Activated CD8-positive, alpha-beta memory T cell treated with anti-CD3 and anti-CD28 coated beads, Interleukin-2, amount 50 U/mL, for 24 hours (primary cell): ENCODE data around the gene SPATA2.
"Not testable (repeated sequence)": the region's sequence is repeated elsewhere in the genome, so short reads cannot be mapped to it uniquely, and the experiment has no call there.

Experiments used
- DNase-seq: peaks from one replicate; pipeline ENCODE4 v3.0.0-alpha.2; 2020; ENCODE audit errors: extremely low read depth

Gene SPATA2

DNA sequence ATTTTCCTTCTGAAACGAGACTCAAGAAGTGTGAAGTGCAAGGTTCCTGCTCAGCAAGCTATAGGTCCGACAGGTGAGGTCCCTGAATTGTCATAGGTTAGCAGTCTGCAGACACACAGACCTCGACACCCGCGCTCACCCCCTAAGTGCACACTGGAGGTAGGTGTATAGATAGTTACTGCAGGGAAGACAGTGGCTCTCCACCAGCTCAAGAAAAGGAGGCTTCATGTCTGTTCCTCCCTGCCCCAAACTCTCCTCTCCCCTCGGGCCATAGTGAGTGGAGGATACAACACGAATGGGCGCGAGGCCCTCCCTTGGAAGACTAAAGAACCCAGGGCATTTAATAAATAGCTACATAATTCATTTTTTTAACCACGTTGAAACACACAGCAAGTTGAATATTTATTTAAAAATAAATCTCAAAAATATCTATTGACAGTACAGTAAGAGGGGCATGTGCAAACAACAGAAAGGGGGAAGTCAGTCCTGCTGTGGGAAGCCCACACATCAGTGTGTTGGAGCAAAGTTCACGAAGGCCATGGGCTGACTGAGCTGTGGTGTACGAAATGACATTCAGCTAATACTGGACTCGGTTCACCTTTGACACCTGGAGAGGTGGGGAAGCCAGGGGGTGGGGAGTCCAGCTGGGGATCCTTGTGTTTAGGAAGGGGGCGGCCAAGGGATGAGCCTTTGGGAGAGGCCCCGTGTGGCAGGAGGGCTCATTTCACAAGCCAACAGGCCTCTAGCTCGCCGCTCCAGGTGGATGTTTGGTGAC, 10.7 kb downstream of the SPATA2 start:
- DNase-seq, result no peak

DNA sequence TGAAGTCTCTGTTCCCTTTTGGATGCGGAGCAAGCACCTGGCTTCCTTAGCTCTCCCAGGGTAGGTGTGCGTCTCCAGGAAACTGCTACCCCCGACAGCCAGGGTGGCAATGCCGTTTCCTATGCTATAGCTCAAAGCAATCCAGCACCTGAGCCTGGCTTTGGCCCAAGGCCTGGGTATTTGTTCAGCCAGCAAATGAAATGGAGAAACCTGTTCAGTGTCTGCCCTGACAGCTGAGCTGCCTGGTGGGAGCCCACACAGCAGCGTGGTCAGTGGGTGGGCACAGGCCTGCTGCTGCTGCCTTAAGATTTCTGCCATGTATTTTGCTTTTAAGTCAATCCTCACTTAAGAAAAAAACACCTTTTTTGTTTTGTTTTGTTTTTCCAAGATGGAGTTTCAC, 13.7 kb downstream of the SPATA2 start:
- DNase-seq, result no peak

GRCh38 chr20:49899541-49900383, 15.6 kb downstream of the SPATA2 start:
- DNase-seq, result no peak

DNA sequence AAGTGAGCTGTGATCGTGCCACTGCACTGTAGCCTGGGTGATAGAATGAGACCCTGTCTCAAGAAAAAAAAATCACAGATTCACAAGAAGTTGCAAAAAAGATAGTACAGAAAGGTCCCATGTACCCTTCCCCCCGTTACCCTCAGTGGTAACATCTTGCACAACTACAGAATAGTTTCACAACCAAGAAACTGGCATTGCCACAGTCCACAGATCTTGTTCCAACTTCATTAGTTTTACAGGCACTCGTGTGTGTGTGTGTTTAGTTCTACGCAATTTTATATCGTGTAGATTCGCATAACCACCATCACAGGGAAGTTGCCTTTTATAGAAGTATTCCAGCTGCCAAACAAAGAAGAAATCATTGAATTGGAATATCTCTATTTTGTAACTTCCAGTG, 19.1 kb downstream of the SPATA2 start:
- DNase-seq, result no peak

DNA sequence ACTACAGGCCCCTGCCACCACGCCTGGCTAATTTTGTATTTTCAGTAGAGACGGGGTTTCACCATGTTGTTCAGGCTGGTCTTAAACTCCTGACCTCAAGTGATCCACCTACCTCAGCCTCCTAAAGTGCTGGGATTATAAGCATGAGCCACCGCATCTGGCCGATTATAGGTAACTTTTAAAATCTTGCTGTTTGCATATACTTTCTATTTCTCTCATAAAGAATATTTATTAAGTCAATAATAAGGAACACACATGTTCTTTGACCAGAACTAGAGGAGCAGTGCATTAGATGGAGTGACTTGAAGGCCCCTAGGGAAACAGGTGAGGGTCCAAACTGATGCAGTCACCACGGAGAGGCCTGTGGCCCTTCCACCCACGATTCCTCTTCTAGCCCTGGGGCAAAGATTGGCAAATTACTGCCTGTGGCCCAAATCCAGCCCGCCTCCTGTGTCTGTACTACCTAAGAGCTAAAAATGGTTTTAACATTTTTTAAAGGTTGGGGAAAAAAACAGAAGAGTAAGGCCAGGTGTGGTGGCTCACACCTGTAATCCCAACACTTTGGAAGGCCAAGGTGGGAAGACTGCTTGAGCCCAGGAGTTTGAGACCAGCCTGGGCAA, 19.7 kb downstream of the SPATA2 start:
- DNase-seq, result not testable (repeated sequence)

GRCh38 chr20:49894073-49894470, 21.3 kb downstream of the SPATA2 start:
- DNase-seq, result no peak

- DNase-seq, result no peak
Observed at GRCh38 chr20:49893242-49894072, 21.9 kb downstream of the SPATA2 start.

DNA sequence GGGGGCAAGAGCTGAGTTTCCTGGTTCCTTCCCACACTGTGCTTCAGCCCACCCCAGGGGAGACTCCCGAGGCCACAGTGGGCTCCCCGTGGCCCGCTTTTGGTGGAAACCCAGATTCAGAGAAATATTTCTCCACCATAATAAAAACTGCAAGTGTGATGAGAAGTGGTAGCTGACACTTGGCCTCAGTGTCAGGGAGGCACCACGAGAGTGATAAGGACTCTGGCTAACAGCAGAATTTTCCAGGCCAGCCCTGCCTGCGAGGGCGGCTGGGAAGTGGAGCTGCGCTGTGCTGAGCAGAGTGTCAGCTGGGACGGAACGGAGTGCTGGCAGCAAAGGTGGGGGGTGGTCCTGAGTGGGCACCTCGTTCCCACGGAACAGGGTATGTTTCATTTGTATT, 22.5 kb downstream of the SPATA2 start:
- DNase-seq, result no peak

DNA sequence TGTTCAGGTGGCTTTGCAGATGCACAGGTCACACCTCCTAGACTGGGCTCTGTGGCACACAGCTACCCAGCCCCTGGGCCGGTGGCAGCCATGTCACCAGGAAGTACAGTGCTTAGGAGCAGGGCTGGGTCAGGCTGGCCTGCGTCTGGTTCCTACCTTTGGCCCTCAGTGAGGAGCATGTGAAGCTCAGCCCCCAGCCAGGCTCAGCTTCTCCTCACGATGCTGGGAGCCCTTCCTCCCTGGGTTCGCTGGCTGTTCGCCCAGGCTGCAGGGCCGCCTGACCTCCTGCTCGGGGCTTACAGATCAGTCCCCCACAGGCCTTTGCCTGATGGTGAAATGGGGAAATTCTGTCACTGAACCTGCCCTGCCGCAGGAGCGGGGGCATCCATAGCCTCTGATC, 23.1 kb downstream of the SPATA2 start:
- DNase-seq, result no peak

DNA sequence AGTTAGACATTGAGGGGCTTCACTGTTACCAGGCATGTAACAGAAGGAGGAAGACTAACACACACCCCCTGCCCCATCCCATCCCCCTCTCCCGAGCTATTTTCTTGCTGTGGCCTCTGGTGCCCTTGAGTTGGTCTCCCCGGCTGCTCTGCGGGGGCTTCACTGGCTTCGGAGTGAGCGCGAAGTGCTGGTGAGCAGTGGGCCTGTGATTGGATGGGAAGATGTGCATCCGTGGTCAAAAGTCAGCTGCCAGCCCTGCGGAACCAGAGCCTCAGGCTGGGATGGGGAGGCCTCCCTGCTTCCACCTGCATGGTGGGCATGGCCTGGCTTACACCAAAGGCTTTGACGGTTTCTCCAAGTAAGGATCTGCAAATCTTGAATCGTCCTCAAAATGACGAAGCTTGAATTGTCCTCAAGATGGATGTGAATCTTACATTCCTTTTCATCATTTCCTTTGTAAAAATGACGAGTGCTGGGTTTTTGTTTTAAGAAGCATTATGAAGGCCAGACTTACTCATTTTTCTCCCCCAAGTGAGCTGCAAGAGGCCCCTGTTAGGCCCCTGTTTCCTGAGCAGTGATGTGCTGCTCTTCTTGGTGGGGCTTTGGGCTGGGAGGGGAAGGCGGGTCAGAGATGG, 23.7 kb downstream of the SPATA2 start:
- DNase-seq, result no peak

- DNase-seq, result no peak
Observed at GRCh38 chr20:49890471-49891361, 24.6 kb downstream of the SPATA2 start.

- DNase-seq, result no peak
Observed at GRCh38 chr20:49889935-49890333, 25.4 kb downstream of the SPATA2 start.

- DNase-seq, result no peak
Observed at GRCh38 chr20:49889001-49889934, 26.1 kb downstream of the SPATA2 start.

DNA sequence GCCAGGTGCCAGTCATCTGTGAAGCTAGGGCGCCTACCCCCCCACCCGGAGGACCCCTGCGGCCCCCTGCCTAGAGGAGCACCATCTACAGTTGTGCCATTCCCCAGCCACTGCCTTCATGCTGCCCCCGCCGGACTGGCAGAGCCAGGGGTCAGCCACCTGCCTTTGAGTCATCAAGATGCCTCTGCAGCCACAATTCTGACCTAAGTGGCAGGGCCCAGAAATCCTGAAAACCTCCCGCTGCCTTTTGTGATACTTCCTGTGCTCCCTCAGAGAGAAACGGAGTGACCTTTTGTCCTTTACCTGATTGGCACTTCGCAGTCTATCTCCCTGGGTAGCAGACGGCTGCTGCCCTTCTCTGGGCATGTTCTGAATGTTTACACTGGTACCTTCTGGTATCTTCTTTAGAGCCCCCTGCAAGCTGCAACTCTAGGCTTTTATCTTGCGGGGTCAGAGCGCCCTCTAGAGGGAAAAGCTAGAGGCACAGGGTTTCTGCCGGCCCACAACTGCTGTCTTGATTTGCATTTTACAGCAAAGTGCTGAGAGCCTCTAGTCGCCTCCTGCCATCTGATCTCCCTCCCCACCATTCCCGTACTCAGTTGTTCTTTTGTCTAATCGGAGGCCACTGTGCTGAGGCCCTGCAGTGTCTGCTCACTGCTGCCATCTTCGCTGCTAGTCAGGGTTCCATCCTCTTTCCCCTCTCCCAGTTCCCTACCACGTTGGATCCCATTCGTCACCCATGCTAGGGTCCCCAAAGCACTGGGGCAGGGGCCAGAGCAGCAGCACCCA, 26.9 kb downstream of the SPATA2 start:
- DNase-seq, result peak; percentile 13

DNA sequence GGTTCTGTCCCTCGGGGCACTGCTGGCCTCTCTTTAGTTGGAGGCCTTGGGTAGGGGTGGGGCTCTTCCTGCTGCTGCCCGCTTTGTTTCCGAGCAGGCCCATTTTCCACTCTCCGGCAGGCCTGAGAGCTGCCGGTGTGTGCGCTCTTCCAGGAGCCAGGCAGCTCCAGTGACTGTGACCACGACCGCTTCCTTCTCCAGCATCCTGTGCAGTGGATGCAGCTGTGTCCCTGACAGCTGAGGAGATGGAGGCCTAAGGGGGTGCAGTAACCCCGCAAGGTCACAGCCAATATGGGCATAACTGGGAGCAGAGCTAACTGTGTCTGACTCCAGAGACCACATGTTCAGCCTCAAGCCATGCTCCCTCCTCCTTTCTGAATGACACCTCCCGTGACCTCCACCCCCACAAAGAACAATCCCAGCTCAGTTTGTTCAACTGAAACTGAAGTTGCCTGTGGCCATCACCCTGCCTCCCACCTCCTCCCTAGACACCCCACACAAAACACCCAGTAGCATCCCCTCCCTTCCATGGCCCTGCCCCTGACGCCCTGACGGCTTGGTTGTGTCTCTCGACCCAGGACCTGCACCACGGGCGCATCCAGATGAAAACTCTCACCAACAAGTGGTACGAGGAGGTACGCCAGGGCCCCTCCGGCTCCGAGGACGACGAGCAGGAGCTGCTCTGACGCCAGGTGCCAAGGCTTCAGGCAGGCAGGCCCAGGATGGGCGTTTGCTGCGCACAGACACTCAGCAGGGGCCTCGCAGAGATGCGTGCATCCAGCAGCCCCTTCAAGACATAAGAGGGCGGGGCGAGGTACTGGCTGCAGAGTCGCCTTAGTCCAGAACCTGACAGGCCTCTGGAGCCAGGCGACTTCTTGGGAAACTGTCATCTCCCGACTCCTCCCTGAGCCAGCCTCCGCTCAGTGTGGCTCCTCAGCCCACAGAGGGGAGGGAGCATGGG, 27.8 kb downstream of the SPATA2 start:
- no peak for DNase-seq

DNA sequence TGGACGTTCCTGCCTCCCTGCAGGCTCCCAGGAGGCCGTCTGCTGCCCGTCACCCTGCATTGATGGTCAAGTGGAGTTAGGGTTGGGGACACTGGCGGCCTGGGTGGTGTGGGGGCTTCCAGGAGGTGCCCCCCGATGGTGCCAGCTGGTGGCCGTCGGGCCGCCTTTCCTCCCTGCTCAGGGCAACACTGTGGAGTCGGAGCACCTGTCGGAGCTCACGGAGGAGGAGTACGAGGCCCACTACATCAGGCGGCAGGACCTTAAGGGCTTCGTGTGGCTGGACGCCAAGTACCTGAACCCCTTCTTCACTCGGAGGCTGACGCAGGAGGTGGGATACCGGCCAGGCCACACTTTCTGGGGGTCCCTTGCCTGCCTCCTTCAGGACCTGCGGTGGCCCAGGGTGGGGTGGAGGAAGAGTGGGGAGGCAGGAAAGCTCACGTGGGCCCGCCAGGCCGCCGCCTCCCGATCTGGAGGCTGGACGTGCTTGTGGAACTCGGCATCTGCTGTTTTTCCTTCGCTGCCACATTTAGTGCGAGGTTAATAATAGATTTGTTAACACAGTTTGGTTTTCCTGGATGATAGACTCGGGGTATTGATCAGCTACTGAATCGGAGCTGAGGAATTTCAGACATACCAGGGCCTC, 28.6 kb downstream of the SPATA2 start:
- DNase-seq, result no peak
